ENCODE measurements around the gene BSND.

GRCh38 chr1:55033265-55033614 is 34.5 kb downstream of the BSND start:
- no peak for TF ChIP-seq EGR1 (IDR thresholded peaks at IDR 0.05)
- TF ChIP-seq YY1 (IDR thresholded peaks at IDR 0.05; ENCODE audit: low read depth) = no peak
- no peak for TF ChIP-seq TEAD4 (IDR thresholded peaks at IDR 0.05)
- TF ChIP-seq, protein P1, sequence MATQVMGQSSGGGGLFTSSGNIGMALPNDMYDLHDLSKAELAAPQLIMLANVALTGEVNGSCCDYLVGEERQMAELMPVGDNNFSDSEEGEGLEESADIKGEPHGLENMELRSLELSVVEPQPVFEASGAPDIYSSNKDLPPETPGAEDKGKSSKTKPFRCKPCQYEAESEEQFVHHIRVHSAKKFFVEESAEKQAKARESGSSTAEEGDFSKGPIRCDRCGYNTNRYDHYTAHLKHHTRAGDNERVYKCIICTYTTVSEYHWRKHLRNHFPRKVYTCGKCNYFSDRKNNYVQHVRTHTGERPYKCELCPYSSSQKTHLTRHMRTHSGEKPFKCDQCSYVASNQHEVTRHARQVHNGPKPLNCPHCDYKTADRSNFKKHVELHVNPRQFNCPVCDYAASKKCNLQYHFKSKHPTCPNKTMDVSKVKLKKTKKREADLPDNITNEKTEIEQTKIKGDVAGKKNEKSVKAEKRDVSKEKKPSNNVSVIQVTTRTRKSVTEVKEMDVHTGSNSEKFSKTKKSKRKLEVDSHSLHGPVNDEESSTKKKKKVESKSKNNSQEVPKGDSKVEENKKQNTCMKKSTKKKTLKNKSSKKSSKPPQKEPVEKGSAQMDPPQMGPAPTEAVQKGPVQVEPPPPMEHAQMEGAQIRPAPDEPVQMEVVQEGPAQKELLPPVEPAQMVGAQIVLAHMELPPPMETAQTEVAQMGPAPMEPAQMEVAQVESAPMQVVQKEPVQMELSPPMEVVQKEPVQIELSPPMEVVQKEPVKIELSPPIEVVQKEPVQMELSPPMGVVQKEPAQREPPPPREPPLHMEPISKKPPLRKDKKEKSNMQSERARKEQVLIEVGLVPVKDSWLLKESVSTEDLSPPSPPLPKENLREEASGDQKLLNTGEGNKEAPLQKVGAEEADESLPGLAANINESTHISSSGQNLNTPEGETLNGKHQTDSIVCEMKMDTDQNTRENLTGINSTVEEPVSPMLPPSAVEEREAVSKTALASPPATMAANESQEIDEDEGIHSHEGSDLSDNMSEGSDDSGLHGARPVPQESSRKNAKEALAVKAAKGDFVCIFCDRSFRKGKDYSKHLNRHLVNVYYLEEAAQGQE (IDR thresholded peaks at IDR 0.05; ENCODE audit: low read depth) = no peak
- TF ChIP-seq RAD21 (IDR thresholded peaks at IDR 0.05; ENCODE audit: low read depth) = no peak
- no peak for TF ChIP-seq EP300 (IDR thresholded peaks at IDR 0.05; ENCODE audit: borderline replicate concordance)
- no peak for TF ChIP-seq CEBPB (IDR thresholded peaks at IDR 0.05)
- no peak for TF ChIP-seq CREB1 (IDR thresholded peaks at IDR 0.05; ENCODE audit: low read depth)
- TF ChIP-seq MAX (IDR thresholded peaks at IDR 0.05) = no peak
- TF ChIP-seq ZBTB7A (IDR thresholded peaks at IDR 0.05; ENCODE audit: low read depth) = no peak
